CD4-positive, CD25-positive, alpha-beta regulatory T cell (primary cell): ENCODE results near the gene CRMP1. TPM values are rescaled to one million over a fixed set of nuclear protein-coding genes. Genes with fewer than 3 reads are reported as not detected.

ENCODE experiments used
- ATAC-seq, 2 donors: fragments of 150-1000 bp; cut with Tn5 transposase; one replicate each; pipeline ENCODE4 v1.10.0; 2021; ENCODE audit warnings: low read depth in 2 of 2, moderate number of reproducible peaks in 2 of 2, moderate library complexity in 1 of 2
- DNase-seq, 3 donors: peaks; one replicate each; pipeline versions ENCODE4 v3.0.0 to v3.0.0-alpha.2; 2012 to 2022; ENCODE audit warnings: mixed read lengths in 1 of 3
- H3K27ac ChIP-seq: one replicate; pipeline ENCODE4 v1.7.0; 2013; ENCODE audit warnings: mild to moderate bottlenecking, low read length; ENCODE audit not compliant: insufficient read depth, poor library complexity, severe bottlenecking
- H3K27me3 ChIP-seq: one replicate; pipeline ENCODE4 v1.7.0; 2013; ENCODE audit warnings: low read length; ENCODE audit not compliant: control insufficient read depth, insufficient read depth
- H3K36me3 ChIP-seq: one replicate; pipeline ENCODE4 v1.7.0; 2013; ENCODE audit warnings: mild to moderate bottlenecking, low read length, moderate library complexity; ENCODE audit not compliant: control insufficient read depth, insufficient read depth
- H3K4me1 ChIP-seq: 2 replicates; pipeline ENCODE4 v1.7.0; 2013; ENCODE audit warnings: mild to moderate bottlenecking, low read length; ENCODE audit not compliant: insufficient read depth, control insufficient read depth, poor library complexity, severe bottlenecking
- H3K4me3 ChIP-seq: one replicate; pipeline ENCODE4 v1.7.0; 2013; ENCODE audit warnings: low read depth, mild to moderate bottlenecking, low read length, moderate library complexity
- H3K9me3 ChIP-seq, 2 experiments: 1 replicate in 1 of 2; 2 replicates in 1 of 2; pipeline ENCODE4 v1.7.0; 2013; ENCODE audit warnings: low read length in 2 of 2, mild to moderate bottlenecking in 1 of 2, moderate library complexity in 1 of 2; ENCODE audit not compliant: control insufficient read depth in 2 of 2
- H3K27ac Mint-ChIP-seq, 3 donors: one replicate each; pipeline ENCODE4 v1.8.0; 2020 to 2022; ENCODE audit warnings: mild to moderate bottlenecking in 3 of 3, mixed read lengths in 3 of 3, moderate library complexity in 2 of 3
- H3K27me3 Mint-ChIP-seq: one replicate; pipeline ENCODE4 v1.8.0; 2022; ENCODE audit warnings: mild to moderate bottlenecking, mixed read lengths
- H3K36me3 Mint-ChIP-seq: one replicate; pipeline ENCODE4 v1.8.0; 2020; ENCODE audit warnings: mixed read lengths
- H3K4me1 Mint-ChIP-seq, 4 donors: one replicate each; pipeline ENCODE4 v1.8.0; 2020 to 2022; ENCODE audit warnings: mixed read lengths in 4 of 4, mild to moderate bottlenecking in 1 of 4
- H3K4me3 Mint-ChIP-seq, 4 donors: one replicate each; pipeline ENCODE4 v1.8.0; 2020 to 2022; ENCODE audit warnings: mild to moderate bottlenecking in 4 of 4, mixed read lengths in 4 of 4, moderate library complexity in 3 of 4
- H3K9me3 Mint-ChIP-seq, 7 donors: one replicate each; pipeline ENCODE4 v1.8.0; 2020 to 2022; ENCODE audit warnings: mixed read lengths in 7 of 7, mild to moderate bottlenecking in 3 of 7, moderate library complexity in 2 of 7
- polyA plus RNA-seq, 4 donors: library from polyadenylated mRNA; unstranded; fragments of 300-500 nt; fragmentation: Illumina TruSeq; gene quantifications; one replicate each; pipeline ENCODE4 v1.2.3, GENCODE V29; 2021
- total RNA-seq: library from RNA; stranded (reverse); gene quantifications from one replicate; pipeline ENCODE4 v1.2.3, GENCODE V29; 2022

The CRMP1 gene
- total and polyA plus RNA-seq, 5 donors from 2014 or later = not detected

DNA sequence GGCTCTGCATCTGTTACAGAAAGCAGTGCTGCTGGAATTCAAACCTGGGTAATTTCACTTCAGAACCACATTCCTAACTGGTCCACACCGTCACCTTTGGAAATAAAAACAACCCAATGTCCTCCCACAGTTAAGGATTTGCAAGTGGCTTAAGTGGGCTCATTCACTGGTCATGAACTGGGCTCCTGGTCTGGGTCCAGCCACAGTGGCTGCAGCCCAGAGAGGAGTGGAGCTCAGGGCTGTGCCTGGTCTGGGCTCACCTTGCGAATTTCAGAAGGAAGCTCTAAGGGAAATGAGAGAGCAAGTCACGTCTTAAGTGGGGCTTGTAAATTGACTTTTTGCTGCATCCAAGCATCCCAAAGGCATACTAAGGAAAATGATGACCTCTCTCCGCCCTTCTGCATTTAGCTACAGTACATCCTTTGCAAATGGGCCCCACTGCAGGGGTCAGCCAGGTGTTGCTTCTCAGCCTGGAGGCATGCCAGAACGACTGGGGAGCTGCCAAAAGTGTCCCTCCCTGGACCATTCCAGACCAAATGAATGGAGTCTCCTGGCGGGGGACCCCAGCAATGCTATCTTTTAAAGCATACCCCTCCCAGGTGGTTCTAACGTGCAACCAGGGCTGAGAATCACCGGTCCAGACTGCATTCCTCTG is 25.6 kb upstream of the CRMP1 start:
- no peaks in the 10 kb centered on the region for H3K4me1 Mint-ChIP-seq
- no peak overlapping the region for H3K27ac Mint-ChIP-seq
- H3K27me3 ChIP-seq = no peaks in the 10 kb centered on the region
- no peak overlapping the region for H3K27ac ChIP-seq
- H3K4me3 ChIP-seq = no peak overlapping the region
- DNase-seq = no peak
- ATAC-seq = no peak
- no peaks in the 10 kb centered on the region for H3K36me3 Mint-ChIP-seq
- no peaks in the 10 kb centered on the region for H3K36me3 ChIP-seq
- no peaks in the 10 kb centered on the region for H3K9me3 ChIP-seq
- no peak overlapping the region for H3K4me3 Mint-ChIP-seq
- peaks cover 0 to 2% (median 0%) of the 10 kb centered on the region in 7 donors for H3K9me3 Mint-ChIP-seq
- H3K27me3 Mint-ChIP-seq = peaks cover 16% of the 10 kb centered on the region
- no peaks in the 10 kb centered on the region for H3K4me1 ChIP-seq

DNA sequence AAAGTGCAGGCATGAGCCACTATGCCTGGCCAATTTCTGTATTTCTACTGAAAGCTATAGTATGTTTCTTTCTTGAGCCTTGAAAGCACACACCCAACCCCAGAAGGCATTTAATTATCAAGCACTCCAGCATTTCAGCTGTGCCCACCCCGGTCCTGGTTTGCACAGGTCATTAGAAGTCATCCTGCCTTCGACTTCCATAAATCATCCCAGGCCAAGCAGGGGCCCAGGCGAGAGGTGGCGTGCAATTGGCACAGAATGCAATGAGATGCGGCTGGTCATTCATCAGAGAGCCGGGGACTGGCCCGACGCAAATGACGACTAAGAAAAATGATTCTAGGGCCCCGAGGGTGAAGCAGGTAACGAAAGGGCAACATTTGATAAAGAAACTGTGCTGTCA is 24.8 kb upstream of the CRMP1 start:
- Histone ChIP-seq H3K27me3 (no peaks in the 10 kb centered on the region), H3K4me1 (no peaks in the 10 kb centered on the region), H3K9me3 (no peaks in the 10 kb centered on the region), H3K36me3 (no peaks in the 10 kb centered on the region), H3K27ac (no peak overlapping the region), H3K4me3 (no peak overlapping the region)
- Mint-ChIP-seq H3K27ac (no peak overlapping the region), H3K27me3 (peaks cover 12% of the 10 kb centered on the region), H3K36me3 (no peaks in the 10 kb centered on the region), H3K4me3 (no peak overlapping the region), H3K4me1 (no peaks in the 10 kb centered on the region), H3K9me3 (peaks cover 0 to 1% (median 0%) of the 10 kb centered on the region in 7 donors)
- ATAC-seq (no peak), DNase-seq (no peak)

DNA sequence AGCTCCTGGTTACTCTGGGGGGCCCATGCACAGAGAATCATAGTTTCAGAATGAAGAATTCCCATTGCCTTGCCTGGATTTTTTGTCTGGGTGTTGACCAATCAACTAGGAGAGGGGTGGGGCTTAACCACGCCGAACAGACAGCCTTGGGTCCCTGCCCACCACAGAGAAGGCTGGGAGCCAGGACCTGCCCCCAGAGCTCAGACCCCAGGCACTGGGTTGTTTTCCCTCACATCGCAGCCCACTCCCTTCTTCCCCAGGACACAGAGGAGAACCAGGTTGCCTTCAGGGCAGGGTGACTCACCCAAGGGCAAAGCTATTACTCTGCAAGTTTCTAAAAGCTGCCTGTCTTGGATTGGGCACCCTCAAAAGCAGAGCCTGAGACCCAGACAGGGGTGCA is 23.3 kb upstream of the CRMP1 start:
- Mint-ChIP-seq H3K27me3 (peaks cover 6% of the 10 kb centered on the region), H3K9me3 (peaks cover 0 to 9% (median 2%) of the 10 kb centered on the region in 7 donors), H3K4me3 (no peak overlapping the region), H3K4me1 (no peaks in the 10 kb centered on the region), H3K27ac (no peak overlapping the region), H3K36me3 (no peaks in the 10 kb centered on the region)
- Histone ChIP-seq H3K4me3 (no peak overlapping the region), H3K27me3 (no peaks in the 10 kb centered on the region), H3K36me3 (no peaks in the 10 kb centered on the region), H3K27ac (no peak overlapping the region), H3K9me3 (no peaks in the 10 kb centered on the region), H3K4me1 (no peaks in the 10 kb centered on the region)
- ATAC-seq (no peak), DNase-seq (no peak)

DNA sequence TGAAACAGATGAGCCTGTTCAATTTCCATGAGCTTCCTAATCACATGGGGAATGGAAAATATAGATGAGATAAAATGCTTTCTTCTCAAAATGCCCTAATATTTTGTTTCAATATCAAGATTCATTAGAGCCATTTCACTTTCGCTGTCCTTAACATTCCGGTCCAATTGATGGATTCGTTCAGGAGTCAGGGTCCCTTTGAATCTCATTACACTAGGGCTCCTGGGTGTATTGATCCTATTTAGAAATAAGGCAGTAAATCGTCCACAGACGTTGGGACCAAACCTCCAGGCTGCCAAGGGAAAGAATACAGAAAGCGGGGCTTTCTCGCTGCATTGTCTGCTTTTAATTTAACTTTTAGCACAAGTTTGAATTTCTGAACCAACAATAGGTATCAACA is 20.6 kb upstream of the CRMP1 start:
- H3K4me3 ChIP-seq = no peak overlapping the region
- H3K27me3 ChIP-seq = peaks cover 2% of the 10 kb centered on the region
- no peaks in the 10 kb centered on the region for H3K9me3 ChIP-seq
- Mint-ChIP-seq H3K4me1 (no peaks in the 10 kb centered on the region), H3K27me3 (peaks cover 6% of the 10 kb centered on the region), H3K27ac (no peak overlapping the region), H3K9me3 (peaks cover 0 to 15% (median 3%) of the 10 kb centered on the region in 7 donors), H3K4me3 (no peak overlapping the region), H3K36me3 (no peaks in the 10 kb centered on the region)
- H3K4me1 ChIP-seq = no peaks in the 10 kb centered on the region
- H3K27ac ChIP-seq = no peak overlapping the region
- no peak for ATAC-seq
- no peaks in the 10 kb centered on the region for H3K36me3 ChIP-seq
- no peak for DNase-seq

DNA sequence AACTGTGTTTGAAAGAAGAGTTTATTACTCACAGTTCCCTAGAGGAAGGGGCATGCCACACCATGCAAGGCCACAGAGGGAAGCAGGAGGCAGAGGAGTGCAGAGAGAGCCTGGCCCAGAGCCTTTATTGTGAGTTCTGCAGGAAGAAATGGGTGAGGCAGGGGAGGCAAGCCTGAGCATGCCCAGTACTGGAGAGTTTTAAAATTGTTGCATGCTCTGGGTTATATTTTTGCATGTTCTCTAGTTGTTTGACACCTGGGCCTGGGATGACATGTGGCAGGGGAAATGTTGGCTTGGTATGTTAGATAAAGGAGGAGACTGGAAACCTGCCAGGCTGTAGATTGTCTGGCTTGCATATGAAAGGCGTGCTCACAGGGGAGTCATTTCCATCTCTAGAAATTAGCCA is 19.7 kb upstream of the CRMP1 start:
- H3K4me3 ChIP-seq = no peak overlapping the region
- Mint-ChIP-seq H3K36me3 (no peaks in the 10 kb centered on the region), H3K4me1 (no peaks in the 10 kb centered on the region), H3K27me3 (peaks cover 7% of the 10 kb centered on the region), H3K9me3 (peaks cover 0 to 23% (median 4%) of the 10 kb centered on the region in 7 donors), H3K27ac (no peak overlapping the region), H3K4me3 (no peak overlapping the region)
- no peak overlapping the region for H3K27ac ChIP-seq
- H3K36me3 ChIP-seq = no peaks in the 10 kb centered on the region
- peaks cover 0 to 4% of the 10 kb centered on the region in 2 experiments for H3K9me3 ChIP-seq
- no peak for ATAC-seq
- no peaks in the 10 kb centered on the region for H3K4me1 ChIP-seq
- peaks cover 4% of the 10 kb centered on the region for H3K27me3 ChIP-seq
- no peak for DNase-seq

DNA sequence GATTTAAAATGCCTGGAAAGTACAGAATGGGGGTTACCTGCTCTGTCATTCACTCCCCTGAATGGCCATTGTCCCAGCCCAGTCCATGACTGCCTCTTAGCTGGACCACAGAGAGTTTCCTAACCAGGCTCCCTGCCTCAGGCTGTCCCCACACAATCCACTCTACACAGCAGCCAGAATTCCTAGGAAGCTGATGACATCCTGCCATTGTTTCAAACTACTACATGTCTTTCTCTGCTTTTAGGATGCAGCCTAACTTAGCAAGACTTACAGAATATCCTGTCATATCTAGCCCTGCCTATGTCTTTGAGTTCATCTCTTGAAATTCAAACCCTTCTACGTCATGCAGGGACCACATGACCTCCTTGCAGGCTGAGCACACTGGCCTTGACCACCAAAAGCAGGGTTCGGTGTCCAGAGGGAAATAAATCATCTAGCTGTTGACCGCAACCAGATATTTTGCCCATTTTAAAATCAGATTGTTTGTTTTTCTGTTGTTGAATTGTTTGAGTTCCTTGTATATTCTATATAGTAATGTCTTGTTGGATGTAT is 16.1 kb upstream of the CRMP1 start:
- H3K4me1 Mint-ChIP-seq = no peaks in the 10 kb centered on the region
- DNase-seq = no peak
- no peak overlapping the region for H3K27ac Mint-ChIP-seq
- peaks cover 0 to 33% (median 6%) of the 10 kb centered on the region in 7 donors for H3K9me3 Mint-ChIP-seq
- H3K27ac ChIP-seq = no peak overlapping the region
- H3K4me3 Mint-ChIP-seq = no peak overlapping the region
- H3K9me3 ChIP-seq = peaks cover 3 to 9% of the 10 kb centered on the region in 2 experiments
- peaks cover 22% of the 10 kb centered on the region for H3K27me3 Mint-ChIP-seq
- peaks cover 10% of the 10 kb centered on the region for H3K27me3 ChIP-seq
- H3K36me3 ChIP-seq = no peaks in the 10 kb centered on the region
- H3K36me3 Mint-ChIP-seq = no peaks in the 10 kb centered on the region
- ATAC-seq = no peak
- H3K4me1 ChIP-seq = no peaks in the 10 kb centered on the region
- H3K4me3 ChIP-seq = no peak overlapping the region

DNA sequence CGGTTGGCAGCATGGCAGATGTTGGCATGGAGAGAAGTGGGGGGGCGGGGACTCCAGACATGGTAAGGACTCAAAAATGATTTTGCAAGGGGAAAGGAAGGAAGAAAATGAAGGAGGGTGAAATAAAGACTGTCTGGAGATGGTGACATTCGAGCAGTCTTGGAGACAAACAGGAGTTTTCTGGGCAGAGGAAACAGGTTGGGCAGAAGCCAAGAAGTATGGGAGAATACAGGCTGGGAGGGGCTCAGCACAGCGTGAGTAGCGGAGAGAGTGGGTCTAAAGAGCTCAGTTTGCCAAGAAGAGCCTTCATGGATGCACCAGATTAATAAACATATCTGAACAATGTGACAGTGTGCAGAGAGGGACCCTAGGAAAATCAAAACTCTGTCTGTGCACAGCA is 13.3 kb upstream of the CRMP1 start:
- no peak for DNase-seq
- Mint-ChIP-seq H3K4me1 (no peaks in the 10 kb centered on the region), H3K27ac (no peak overlapping the region), H3K27me3 (peaks cover 22% of the 10 kb centered on the region), H3K9me3 (peaks cover 0 to 31% (median 6%) of the 10 kb centered on the region in 7 donors), H3K36me3 (no peaks in the 10 kb centered on the region), H3K4me3 (no peak overlapping the region)
- no peak for ATAC-seq
- Histone ChIP-seq H3K4me3 (no peak overlapping the region), H3K27ac (no peak overlapping the region), H3K36me3 (no peaks in the 10 kb centered on the region), H3K27me3 (peaks cover 10% of the 10 kb centered on the region), H3K4me1 (no peaks in the 10 kb centered on the region), H3K9me3 (peaks cover 3 to 9% of the 10 kb centered on the region in 2 experiments)

DNA sequence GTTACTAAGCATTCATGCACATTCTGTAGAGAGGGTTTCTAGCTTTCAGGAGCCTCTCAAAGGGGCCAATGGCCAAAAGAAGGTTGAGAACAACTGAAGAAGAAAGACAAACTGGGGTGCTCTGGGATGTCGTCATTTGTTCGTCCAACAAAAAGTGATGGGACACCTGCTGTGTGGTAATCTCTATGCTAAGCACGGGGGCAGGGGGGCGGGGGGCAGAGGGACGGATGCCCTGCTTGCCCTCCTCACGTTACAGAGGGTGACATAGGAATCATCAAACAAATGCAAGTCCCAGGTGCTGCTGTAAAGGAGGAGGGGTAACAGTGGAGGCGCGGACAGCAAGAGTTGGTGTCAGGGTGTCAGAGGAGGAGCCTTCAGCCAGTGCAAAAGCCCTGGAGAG is 12.8 kb upstream of the CRMP1 start:
- Mint-ChIP-seq H3K4me3 (no peak overlapping the region), H3K4me1 (no peaks in the 10 kb centered on the region), H3K27me3 (peaks cover 22% of the 10 kb centered on the region), H3K36me3 (no peaks in the 10 kb centered on the region), H3K27ac (no peak overlapping the region), H3K9me3 (peaks cover 0 to 31% (median 6%) of the 10 kb centered on the region in 7 donors)
- Histone ChIP-seq H3K27me3 (peaks cover 10% of the 10 kb centered on the region), H3K4me3 (no peak overlapping the region), H3K9me3 (peaks cover 3 to 9% of the 10 kb centered on the region in 2 experiments), H3K36me3 (no peaks in the 10 kb centered on the region), H3K27ac (no peak overlapping the region), H3K4me1 (no peaks in the 10 kb centered on the region)
- DNase-seq (no peak), ATAC-seq (no peak)
